ENCODE data around the gene ZFP64.

GRCh38 chr20:52235129-52235528, 43.5 kb upstream of the ZFP64 start:
- TF ChIP-seq CTCF (IDR thresholded peaks at IDR 0.05) (no peak), POLR2A (IDR thresholded peaks at IDR 0.05) (no peak), POLR2AphosphoS5 (IDR thresholded peaks at IDR 0.05) (no peak)
